IMR-90 (cell line): ENCODE data around the gene TUBD1.

Source experiments
- CEBPB ChIP-seq: IDR thresholded peaks from 2 replicates; pipeline ENCODE4 v1.6.1; 2012; ENCODE audit warnings: low read depth, low read length, improper control_type of control experiment
- FOS ChIP-seq: fragments of 150-350 bp; IDR thresholded peaks from 2 replicates; pipeline ENCODE4 v1.6.1; 2016; ENCODE audit warnings: low read depth, low read length
- MAFK ChIP-seq: IDR thresholded peaks from 2 replicates; pipeline ENCODE4 v1.6.1; 2012; ENCODE audit warnings: low read depth, low read length, improper control_type of control experiment
- MAZ ChIP-seq: IDR thresholded peaks from 2 replicates; pipeline ENCODE4 v1.6.1; 2012; ENCODE audit warnings: low read depth, mild to moderate bottlenecking, low read length, improper control_type of control experiment, moderate library complexity, borderline replicate concordance
- MXI1 ChIP-seq: IDR thresholded peaks from 2 replicates; pipeline ENCODE4 v1.6.1; 2012; ENCODE audit warnings: low read depth, mild to moderate bottlenecking, low read length, moderate library complexity, borderline replicate concordance
- POLR2A ChIP-seq: IDR thresholded peaks from 2 replicates; pipeline ENCODE4 v1.6.1; 2012; ENCODE audit warnings: mild to moderate bottlenecking, low read depth, low read length
- RAD21 ChIP-seq: IDR thresholded peaks from 2 replicates; pipeline ENCODE4 v1.6.1; 2012; ENCODE audit warnings: low read length, improper control_type of control experiment
- TF ChIP-seq, protein P1 (sequence below): conservative IDR thresholded peaks from 2 replicates; pipeline ENCODE4 v1.5.1; 2012; ENCODE audit warnings: mild to moderate bottlenecking, low read depth, low read length, improper control_type of control experiment
- TF ChIP-seq, protein P2 (sequence below): fragments of 150-350 bp; IDR thresholded peaks from 2 replicates; pipeline ENCODE4 v1.6.1; 2016; ENCODE audit warnings: low read depth, mild to moderate bottlenecking, low read length, moderate library complexity, borderline replicate concordance
- TF ChIP-seq, protein P3 (sequence below): fragments of 150-350 bp; IDR thresholded peaks from 2 replicates; pipeline ENCODE4 v1.6.1; 2017; ENCODE audit warnings: mild to moderate bottlenecking, antibody characterized with exemption, low read length, low read depth

DNA sequence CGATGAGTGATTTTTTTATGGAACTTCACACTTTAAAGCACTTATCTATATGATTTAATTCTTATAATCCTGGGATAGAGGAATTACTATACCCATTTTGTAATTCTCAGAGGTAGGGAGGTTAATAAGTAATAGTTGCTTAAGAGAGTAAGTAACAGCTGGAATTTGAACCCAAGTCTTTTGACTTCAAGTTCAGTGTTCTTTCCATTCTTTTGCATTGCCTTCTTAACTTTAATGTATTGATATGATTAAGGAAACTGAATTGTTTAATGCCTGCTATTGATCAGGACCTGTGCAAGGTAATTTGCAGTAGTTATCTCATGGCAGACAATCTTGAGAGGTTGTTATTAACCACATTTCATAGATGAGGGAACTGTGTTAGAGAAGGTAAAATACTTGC is 78.5 kb downstream of the TUBD1 start:
- no peak for TF ChIP-seq CEBPB
- TF ChIP-seq, protein P1, sequence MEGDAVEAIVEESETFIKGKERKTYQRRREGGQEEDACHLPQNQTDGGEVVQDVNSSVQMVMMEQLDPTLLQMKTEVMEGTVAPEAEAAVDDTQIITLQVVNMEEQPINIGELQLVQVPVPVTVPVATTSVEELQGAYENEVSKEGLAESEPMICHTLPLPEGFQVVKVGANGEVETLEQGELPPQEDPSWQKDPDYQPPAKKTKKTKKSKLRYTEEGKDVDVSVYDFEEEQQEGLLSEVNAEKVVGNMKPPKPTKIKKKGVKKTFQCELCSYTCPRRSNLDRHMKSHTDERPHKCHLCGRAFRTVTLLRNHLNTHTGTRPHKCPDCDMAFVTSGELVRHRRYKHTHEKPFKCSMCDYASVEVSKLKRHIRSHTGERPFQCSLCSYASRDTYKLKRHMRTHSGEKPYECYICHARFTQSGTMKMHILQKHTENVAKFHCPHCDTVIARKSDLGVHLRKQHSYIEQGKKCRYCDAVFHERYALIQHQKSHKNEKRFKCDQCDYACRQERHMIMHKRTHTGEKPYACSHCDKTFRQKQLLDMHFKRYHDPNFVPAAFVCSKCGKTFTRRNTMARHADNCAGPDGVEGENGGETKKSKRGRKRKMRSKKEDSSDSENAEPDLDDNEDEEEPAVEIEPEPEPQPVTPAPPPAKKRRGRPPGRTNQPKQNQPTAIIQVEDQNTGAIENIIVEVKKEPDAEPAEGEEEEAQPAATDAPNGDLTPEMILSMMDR, result no peak
- TF ChIP-seq POLR2A, result no peak
- no peak for TF ChIP-seq FOS
- TF ChIP-seq MXI1, result no peak
- TF ChIP-seq RAD21, result no peak
- TF ChIP-seq, protein P2, sequence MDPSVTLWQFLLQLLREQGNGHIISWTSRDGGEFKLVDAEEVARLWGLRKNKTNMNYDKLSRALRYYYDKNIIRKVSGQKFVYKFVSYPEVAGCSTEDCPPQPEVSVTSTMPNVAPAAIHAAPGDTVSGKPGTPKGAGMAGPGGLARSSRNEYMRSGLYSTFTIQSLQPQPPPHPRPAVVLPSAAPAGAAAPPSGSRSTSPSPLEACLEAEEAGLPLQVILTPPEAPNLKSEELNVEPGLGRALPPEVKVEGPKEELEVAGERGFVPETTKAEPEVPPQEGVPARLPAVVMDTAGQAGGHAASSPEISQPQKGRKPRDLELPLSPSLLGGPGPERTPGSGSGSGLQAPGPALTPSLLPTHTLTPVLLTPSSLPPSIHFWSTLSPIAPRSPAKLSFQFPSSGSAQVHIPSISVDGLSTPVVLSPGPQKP, result no peak
- TF ChIP-seq, protein P3, sequence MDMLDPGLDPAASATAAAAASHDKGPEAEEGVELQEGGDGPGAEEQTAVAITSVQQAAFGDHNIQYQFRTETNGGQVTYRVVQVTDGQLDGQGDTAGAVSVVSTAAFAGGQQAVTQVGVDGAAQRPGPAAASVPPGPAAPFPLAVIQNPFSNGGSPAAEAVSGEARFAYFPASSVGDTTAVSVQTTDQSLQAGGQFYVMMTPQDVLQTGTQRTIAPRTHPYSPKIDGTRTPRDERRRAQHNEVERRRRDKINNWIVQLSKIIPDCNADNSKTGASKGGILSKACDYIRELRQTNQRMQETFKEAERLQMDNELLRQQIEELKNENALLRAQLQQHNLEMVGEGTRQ, result no peak
- no peak for TF ChIP-seq MAFK
- TF ChIP-seq MAZ, result no peak
